T-helper 1 cell treated with Interleukin-12 subunit alpha and Interleukin-12 subunit beta and Interleukin-4 antibody, amounts not matched to agents 30 μg/mL and 1 μg/mL, for 36 hours (primary cell): ENCODE results near the gene LAMB1.

Source experiments
- H3K27ac Mint-ChIP-seq: one replicate; pipeline ENCODE4 v1.8.0; 2021; ENCODE audit warnings: mild to moderate bottlenecking, mixed read lengths
- H3K27me3 Mint-ChIP-seq: one replicate; pipeline ENCODE4 v1.8.0; 2021; ENCODE audit warnings: low read depth, mixed read lengths
- H3K36me3 Mint-ChIP-seq: one replicate; pipeline ENCODE4 v1.8.0; 2021; ENCODE audit warnings: low read depth, mixed read lengths
- H3K4me1 Mint-ChIP-seq: one replicate; pipeline ENCODE4 v1.8.0; 2021; ENCODE audit warnings: low read depth, mixed read lengths
- H3K4me3 Mint-ChIP-seq: one replicate; pipeline ENCODE4 v1.8.0; 2021; ENCODE audit warnings: mild to moderate bottlenecking, moderate library complexity, mixed read lengths
- H3K9me3 Mint-ChIP-seq: one replicate; pipeline ENCODE4 v1.8.0; 2021; ENCODE audit warnings: mixed read lengths

LAMB1 gene

DNA sequence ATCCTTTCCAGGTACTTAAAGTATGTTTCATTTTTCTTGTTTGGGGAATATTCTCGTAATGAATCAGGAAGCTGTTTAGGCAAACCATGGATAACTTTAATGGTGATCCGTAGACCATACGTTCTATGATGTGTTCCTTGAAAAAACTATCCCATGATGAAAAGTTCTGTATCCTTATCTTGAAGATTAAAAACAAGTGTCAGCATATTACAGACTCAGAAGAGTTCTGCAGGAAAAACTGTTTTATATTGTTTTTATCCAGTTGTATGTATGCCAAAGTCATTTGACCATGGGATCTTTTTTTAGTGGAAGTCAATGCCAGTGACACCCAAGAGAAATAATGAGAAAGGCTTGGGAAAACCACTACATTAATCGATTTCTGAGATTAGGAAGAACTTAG is 59.9 kb downstream of the LAMB1 start:
- H3K36me3 Mint-ChIP-seq, result no peaks in the 10 kb centered on the region

DNA sequence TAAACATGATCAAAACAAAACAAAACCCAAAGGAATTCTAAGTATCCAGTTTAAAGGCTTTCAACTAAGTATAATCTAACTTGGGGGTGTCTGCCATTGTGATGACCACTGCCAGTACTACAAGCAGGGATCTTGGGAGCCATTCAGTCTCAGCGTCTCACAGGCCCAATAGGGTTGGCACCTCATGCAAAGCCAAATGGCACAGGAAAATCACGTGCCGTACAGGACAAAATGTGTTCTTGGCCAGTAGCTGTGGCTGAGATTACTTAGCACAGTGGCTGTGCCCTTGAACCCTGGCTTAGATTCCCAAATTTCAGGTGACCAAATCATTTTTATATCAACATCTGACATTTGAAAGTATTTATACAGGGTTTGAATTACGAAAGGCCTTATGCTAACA is 62.0 kb downstream of the LAMB1 start:
- Mint-ChIP-seq H3K36me3 (no peaks in the 10 kb centered on the region), H3K4me1 (peaks cover 2% of the 10 kb centered on the region), H3K4me3 (no peak overlapping the region), H3K27me3 (peaks cover 3% of the 10 kb centered on the region), H3K9me3 (no peaks in the 10 kb centered on the region), H3K27ac (no peak overlapping the region)

More for the DNA sequence above, 59.9 kb downstream of the LAMB1 start:
- Mint-ChIP-seq H3K27ac (no peak overlapping the region), H3K4me3 (no peak overlapping the region), H3K27me3 (peaks cover 3% of the 10 kb centered on the region), H3K4me1 (peaks cover 2% of the 10 kb centered on the region), H3K9me3 (no peaks in the 10 kb centered on the region)

DNA sequence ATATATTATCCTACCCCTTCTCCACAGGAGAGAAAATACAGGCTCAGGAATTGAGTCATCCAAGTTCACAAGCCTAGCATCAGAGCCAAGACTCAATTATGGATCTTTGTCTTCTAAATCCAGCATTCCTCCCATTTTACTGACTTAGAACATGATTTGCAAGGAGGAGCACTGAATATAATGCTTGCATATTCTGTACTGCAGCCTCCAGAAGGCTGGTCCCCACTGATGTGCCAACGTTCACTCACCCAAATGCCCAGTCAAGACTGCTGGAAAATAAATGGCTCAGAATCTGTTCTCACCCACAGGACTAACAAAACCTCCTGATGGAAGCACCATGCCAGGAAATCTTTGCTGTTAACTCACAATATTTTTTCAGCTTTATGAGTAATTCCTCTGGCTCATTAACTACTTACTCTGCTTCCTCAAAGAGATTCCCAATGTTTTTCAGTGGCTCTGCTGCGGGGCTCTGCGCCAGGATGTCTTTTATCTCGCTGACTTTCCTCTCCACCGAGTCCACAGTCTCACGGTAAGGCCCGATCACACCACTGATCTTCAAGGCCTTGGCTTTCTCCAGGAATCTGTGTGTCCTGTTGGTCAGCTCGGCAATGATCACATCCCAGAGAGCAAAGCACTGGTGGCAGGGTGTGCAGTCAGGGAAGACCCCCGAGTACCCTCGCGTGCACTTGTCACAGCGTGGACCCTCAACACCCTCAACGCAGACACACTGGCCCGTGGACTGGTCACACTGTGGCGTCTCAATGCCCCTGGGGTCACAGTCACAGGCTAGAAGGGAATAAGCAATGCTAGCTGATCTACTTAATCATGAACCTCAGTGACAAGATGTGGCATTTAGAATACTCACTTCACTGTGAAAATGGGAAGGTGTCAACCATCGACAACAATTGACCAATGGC is 63.1 kb downstream of the LAMB1 start:
- H3K4me1 Mint-ChIP-seq, result peaks cover 2% of the 10 kb centered on the region
- no peak overlapping the region for H3K27ac Mint-ChIP-seq
- no peaks in the 10 kb centered on the region for H3K27me3 Mint-ChIP-seq
- H3K36me3 Mint-ChIP-seq, result peaks cover 2% of the 10 kb centered on the region
- H3K4me3 Mint-ChIP-seq, result no peak overlapping the region
- no peaks in the 10 kb centered on the region for H3K9me3 Mint-ChIP-seq

DNA sequence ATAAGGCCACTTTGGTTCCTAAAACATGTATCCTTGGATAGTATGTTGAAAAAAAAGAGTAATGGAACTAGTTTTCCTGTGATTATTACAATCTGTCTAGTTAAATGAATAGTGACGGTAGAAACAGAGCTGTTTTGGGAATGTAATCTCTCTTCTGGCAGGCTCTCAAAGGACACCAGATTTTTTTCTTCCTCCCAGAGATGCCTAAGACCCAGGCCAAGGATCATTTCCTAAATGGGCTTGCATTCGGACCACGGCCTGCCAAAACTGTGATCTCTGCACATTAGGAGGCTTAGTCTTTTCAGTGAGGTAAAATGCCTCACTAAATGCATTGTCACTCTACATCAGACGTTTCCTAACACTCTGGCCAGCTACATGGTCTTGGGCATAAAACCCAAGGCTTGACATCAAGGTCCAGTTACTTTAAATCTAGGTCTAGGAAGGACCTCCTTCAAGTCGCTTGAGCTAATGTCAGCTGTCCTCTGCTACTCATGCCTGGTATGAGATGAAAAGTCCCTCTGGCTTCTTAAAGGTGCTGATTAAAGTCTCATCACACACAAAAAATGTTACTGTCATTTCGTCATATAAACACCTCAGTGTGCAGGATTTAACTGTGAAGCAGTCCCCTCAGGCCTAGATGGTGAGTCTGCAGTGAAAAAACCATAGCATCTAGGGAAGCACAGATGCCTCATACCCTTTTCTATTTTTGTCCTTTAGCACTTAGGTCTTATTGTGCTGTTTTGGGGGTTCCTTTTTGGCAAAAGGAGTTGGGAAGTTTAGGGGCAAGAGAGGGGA is 64.3 kb downstream of the LAMB1 start:
- Mint-ChIP-seq H3K36me3 (peaks cover 3% of the 10 kb centered on the region), H3K4me1 (peaks cover 4% of the 10 kb centered on the region), H3K9me3 (no peaks in the 10 kb centered on the region), H3K27ac (no peak overlapping the region), H3K4me3 (no peak overlapping the region), H3K27me3 (no peaks in the 10 kb centered on the region)

DNA sequence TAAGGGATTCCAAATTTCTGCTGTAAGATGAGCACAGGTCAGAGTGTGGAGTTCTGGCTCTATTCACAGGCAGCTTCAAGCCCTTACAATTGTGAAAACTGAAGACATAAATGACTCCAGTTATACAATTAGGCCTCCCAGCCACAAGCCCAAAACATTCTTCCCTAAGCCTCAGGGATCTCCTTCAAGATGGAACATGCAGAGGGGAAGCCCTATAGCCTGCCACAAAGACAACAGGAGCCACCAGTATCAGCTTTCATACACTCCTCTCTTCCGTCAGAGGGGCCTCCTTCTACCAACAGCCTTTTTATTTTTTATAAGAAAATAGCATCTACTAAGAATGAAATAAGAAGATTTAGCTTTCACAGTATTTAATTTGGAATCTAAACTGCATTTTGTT is 65.4 kb downstream of the LAMB1 start:
- H3K4me3 Mint-ChIP-seq, result no peak overlapping the region
- H3K4me1 Mint-ChIP-seq, result peaks cover 7% of the 10 kb centered on the region
- H3K27ac Mint-ChIP-seq, result no peak overlapping the region

DNA sequence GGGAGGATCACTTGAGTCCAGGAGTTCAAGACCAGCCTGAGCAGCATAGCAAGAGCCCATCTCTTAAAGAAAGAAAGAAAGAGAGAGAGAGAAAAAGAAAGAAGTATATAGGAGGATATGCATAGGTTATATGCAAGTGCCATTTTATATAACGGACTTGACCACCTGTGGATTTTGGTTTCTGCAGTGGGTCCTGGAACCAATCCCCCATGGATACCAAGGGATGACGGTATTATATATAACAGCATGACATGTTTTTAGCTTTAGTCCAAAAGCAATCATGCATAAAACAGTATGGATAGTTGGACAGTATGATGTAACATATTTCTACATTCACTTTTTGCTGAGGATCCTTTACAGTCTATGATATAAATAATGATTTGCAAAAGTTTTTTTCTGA is 66.6 kb downstream of the LAMB1 start:
- Mint-ChIP-seq H3K27ac (no peak overlapping the region), H3K36me3 (peaks cover 15% of the 10 kb centered on the region), H3K4me1 (peaks cover 5% of the 10 kb centered on the region), H3K9me3 (no peaks in the 10 kb centered on the region), H3K27me3 (no peaks in the 10 kb centered on the region), H3K4me3 (no peak overlapping the region)

More for the DNA sequence above, 65.4 kb downstream of the LAMB1 start:
- no peaks in the 10 kb centered on the region for H3K27me3 Mint-ChIP-seq
- H3K36me3 Mint-ChIP-seq, result peaks cover 12% of the 10 kb centered on the region
- no peaks in the 10 kb centered on the region for H3K9me3 Mint-ChIP-seq

DNA sequence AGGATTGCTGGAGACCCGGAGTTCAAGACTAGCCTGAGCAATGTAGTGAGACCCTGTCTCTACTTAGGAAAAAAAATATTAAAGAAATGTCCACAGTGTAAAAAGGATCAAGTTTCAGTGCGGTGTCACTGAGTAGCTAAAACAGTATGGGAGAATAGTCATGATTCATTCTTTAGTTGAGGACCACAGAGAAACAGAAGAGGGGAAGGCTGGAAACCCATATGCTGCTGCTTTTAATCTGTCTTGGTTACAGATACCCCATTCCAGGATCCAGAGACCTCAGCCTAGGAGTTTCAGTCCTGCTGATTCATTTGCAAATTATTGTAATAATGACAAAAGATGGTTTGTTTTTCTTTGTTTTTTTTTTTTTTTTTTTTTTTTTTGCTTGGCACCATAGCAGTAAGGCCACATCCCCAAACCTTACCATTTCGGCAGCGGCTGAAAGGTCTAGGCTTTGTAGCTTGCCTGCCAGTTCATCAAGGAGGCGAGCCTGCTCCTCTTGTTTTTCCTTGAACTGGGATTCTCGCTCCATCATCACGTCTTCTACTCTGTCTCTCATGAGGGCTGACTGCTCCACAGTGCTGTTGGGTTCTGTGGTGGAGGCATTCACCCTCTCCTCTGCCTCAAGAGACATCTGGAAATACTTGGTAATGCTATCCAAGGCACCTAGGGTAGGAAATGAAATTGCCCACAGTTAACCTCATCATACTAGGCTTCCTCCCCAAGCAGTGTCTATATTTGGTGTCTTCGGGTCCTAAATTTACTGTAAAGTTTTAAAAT is 67.8 kb downstream of the LAMB1 start:
- H3K4me3 Mint-ChIP-seq, result no peak overlapping the region
- no peak overlapping the region for H3K27ac Mint-ChIP-seq
- no peaks in the 10 kb centered on the region for H3K9me3 Mint-ChIP-seq
- peaks cover 5% of the 10 kb centered on the region for H3K4me1 Mint-ChIP-seq
- H3K36me3 Mint-ChIP-seq, result peaks cover 16% of the 10 kb centered on the region
- H3K27me3 Mint-ChIP-seq, result no peaks in the 10 kb centered on the region

DNA sequence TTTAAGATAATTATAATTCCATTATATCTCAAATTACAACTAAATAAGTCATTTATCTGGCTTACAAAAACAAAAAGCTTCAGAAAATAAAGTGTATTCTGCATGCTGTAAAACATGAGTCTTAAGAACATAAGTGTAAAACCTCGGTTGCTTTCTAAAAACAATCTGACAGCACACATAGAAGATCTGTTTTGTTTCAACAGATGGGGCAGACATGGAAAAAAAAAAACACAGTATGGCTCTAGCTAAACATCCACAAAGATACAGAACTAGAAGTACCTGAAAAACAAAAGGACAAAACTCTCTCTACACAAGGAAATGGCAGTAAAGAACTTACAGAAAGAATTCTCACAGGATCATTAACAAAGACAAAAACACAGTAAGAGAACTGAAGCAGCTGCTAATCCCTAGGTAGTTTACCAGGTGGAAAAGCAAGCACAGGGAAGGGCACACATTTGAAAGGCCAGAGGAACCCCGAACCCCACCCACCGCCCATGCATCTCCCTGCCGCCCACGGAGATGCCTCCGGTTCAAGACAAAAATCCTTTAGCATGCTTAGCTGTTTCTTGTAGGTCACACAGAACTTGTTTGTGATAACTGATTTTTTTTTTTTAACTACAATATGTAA is 69.5 kb downstream of the LAMB1 start:
- Mint-ChIP-seq H3K4me3 (no peak overlapping the region), H3K9me3 (no peaks in the 10 kb centered on the region), H3K27me3 (no peaks in the 10 kb centered on the region), H3K27ac (no peak overlapping the region), H3K36me3 (peaks cover 19% of the 10 kb centered on the region), H3K4me1 (peaks cover 5% of the 10 kb centered on the region)

DNA sequence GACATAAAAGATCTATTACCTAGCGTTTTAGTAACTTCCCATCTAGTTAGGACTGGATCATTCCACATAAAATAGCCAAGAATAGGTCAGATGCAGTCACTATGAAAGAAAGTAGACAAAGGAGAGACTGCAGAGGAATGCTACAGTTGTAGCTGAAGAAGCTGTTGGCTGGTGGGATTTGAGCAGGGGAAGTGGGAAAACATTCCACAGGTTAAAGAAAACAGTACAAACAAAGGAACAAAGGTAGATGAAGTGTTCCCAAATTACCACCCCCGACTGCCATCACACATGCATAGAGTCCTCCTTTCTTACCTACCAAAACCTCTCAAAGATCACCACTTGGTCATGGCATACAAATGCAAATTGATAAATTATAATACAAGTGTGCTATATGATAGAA is 70.2 kb downstream of the LAMB1 start:
- no peak overlapping the region for H3K27ac Mint-ChIP-seq
- H3K27me3 Mint-ChIP-seq, result no peaks in the 10 kb centered on the region
- no peaks in the 10 kb centered on the region for H3K9me3 Mint-ChIP-seq
- peaks cover 5% of the 10 kb centered on the region for H3K4me1 Mint-ChIP-seq
- H3K36me3 Mint-ChIP-seq, result peaks cover 19% of the 10 kb centered on the region
- H3K4me3 Mint-ChIP-seq, result no peak overlapping the region

DNA sequence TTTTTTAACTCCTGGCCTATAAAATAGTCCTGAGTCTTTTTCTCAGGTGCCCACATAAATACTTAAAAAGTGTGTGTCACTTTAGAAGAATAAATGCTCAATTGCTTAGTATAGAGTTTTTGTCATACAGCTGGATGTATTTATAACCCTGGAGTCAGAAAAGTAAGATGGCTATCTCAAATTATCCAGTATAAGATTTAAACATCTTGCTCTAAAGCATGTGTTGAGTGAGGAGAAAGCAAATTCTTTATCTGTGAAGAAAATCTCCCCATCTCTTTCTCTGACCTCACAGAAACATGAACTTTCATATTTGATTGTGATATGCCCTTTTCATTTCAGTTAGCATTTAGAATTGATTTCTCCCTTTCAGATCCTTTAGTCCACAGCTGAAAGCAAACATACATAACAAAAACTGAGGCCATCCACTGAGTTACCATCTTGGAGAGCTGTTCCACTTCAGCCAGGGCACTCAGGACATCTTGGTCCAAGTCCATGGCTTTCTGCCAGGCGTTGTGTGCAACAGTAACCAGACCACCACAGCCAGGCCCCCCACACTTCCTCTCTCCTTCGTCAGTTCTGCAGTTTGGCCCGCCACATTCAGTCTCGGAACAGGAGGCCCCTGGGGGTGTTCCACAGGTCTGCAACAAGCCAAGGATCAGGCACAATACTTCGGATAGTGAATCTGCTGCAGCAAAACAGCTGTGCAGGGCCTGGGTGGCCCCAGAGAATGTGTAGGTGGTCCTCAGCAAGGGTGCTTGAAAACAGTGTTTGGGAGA is 71.0 kb downstream of the LAMB1 start:
- no peak overlapping the region for H3K4me3 Mint-ChIP-seq
- H3K27ac Mint-ChIP-seq, result no peak overlapping the region
- peaks cover 5% of the 10 kb centered on the region for H3K4me1 Mint-ChIP-seq
- no peaks in the 10 kb centered on the region for H3K27me3 Mint-ChIP-seq
- H3K36me3 Mint-ChIP-seq, result peaks cover 20% of the 10 kb centered on the region
- no peaks in the 10 kb centered on the region for H3K9me3 Mint-ChIP-seq

DNA sequence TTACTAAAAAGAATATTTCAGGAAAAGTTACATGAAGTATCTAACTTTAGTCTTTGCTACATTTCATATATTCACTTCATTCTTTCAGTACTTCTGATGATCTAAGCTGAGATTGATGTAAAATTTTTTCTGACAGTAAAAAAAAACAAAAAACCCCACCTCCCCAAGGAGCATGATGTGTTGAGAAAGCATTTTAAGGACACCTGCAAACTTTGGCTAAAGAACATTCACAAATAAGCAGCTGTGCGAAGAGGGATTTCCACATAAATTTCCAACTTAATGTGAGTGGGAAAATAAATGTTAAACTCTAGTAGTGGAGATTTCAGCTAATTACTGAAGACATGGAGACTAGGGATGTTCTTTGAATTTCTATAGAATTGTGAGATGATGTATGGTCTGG is 76.5 kb downstream of the LAMB1 start:
- Mint-ChIP-seq H3K4me1 (peaks cover 18% of the 10 kb centered on the region), H3K36me3 (peaks cover 32% of the 10 kb centered on the region), H3K27me3 (no peaks in the 10 kb centered on the region), H3K9me3 (no peaks in the 10 kb centered on the region), H3K4me3 (no peak overlapping the region), H3K27ac (no peak overlapping the region)

DNA sequence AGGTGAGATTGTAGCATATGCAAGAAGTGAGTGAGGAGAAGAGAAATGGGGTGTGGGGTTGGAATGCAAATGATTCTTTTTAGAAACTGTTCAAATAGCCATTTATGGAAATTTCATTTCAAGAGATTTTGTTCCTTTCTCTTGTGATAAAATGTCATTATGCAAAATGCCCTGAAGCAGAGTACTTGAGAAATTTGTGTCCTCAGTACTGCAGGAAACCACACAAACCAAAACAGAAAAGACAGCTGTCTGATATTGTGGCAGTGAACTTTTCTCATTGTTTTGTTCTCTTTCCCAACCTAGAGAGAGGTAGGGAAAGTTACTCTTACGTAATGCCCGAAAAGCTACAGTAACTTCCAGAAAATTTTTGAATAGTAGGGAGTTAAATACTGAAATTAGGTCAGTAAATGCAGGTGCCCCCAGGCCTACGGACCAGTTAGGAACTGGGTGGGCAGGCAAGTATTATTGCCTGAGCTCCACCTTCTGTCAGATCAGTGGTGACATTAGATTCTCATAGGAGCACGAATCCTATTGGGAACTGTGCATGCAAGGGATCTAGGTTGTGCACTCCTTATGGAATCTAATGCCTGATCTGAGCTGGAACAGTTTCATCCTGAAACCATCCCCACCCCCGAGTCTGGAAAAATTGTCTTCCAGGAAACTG is 78.0 kb downstream of the LAMB1 start:
- Mint-ChIP-seq H3K9me3 (no peaks in the 10 kb centered on the region), H3K36me3 (peaks cover 44% of the 10 kb centered on the region), H3K4me1 (peaks cover 23% of the 10 kb centered on the region), H3K4me3 (no peak overlapping the region), H3K27ac (no peak overlapping the region), H3K27me3 (no peaks in the 10 kb centered on the region)

DNA sequence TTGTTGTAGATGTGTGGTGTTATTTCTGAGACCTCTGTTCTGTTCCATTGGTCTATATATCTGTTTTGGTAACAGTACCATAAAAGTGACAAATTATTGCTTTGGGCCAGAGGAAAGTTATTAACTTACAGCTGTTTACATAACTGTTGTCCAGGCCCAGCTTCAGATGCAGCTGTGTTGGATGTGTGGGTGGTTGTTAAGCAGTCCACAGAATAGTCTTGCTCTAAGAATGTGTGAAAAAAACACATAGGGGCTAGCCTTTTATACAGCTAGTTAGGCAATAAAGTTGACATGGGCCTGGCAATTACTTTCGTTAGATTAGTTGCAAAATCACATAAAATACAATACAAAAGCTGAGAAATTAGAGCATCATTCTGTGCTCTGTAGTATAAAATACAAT is 80.1 kb downstream of the LAMB1 start:
- Mint-ChIP-seq H3K9me3 (no peaks in the 10 kb centered on the region), H3K27me3 (no peaks in the 10 kb centered on the region), H3K4me3 (no peak overlapping the region), H3K4me1 (peaks cover 23% of the 10 kb centered on the region), H3K36me3 (peaks cover 59% of the 10 kb centered on the region), H3K27ac (no peak overlapping the region)
